H1 (cell line): ENCODE data around the gene RAD54L. TPM values are rescaled to one million over a fixed set of nuclear protein-coding genes. Genes with fewer than 3 reads are reported as not detected.

ENCODE experiments used
- CTCF ChIA-PET: fragments of 300-600 bp; sonication (Branson Sonifier 250); formaldehyde crosslinking; loops from one replicate; lab custom pipeline; 2021; ENCODE audit not compliant: partially characterized antibody; lab: Charles Lee
- POLR2A ChIA-PET: fragments of 300-600 bp; sonication (Branson Sonifier 250); formaldehyde crosslinking; loops from one replicate; lab custom pipeline; 2021; ENCODE audit warnings: inconsistent platforms; ENCODE audit not compliant: partially characterized antibody; lab: Charles Lee
- DNase-seq, 2 experiments: peaks; one replicate each; pipeline versions ENCODE4 v3.0.0 to v3.0.0-alpha.2; 2010 to 2022; ENCODE audit warnings: low spot score in 2 of 2, low read depth in 1 of 2, mixed read lengths in 1 of 2
- FAIRE-seq: peaks from 2 replicates; lab custom pipeline; 2011; peaks lifted over from hg19 to GRCh38; lab: Jason Lieb, UNC
- H2AFZ ChIP-seq: 2 replicates; pipeline ENCODE4 v1.8.1; 2012; ENCODE audit warnings: low read length, inconsistent platforms
- H2AK5ac ChIP-seq: 2 replicates; pipeline ENCODE4 v1.6.1; 2013; ENCODE audit warnings: low read depth, low read length
- H2BK120ac ChIP-seq: replicated peaks from 2 replicates; pipeline ENCODE3; 2013; ENCODE audit warnings: low read depth, low read length, inconsistent platforms
- H2BK12ac ChIP-seq: 2 replicates; pipeline ENCODE4 v1.6.1; 2013; ENCODE audit warnings: low read depth, low read length
- H2BK15ac ChIP-seq: 2 replicates; pipeline ENCODE4 v1.6.1; 2013; ENCODE audit warnings: low read length
- H2BK20ac ChIP-seq: 2 replicates; pipeline ENCODE4 v1.6.1; 2013; ENCODE audit warnings: low read length
- H2BK5ac ChIP-seq: 2 replicates; pipeline ENCODE4 v1.6.1; 2013; ENCODE audit warnings: low read depth, low read length
- H3K14ac ChIP-seq: 2 replicates; pipeline ENCODE4 v1.6.1; 2013; ENCODE audit warnings: inconsistent platforms; ENCODE audit not compliant: insufficient read length
- H3K18ac ChIP-seq: 2 replicates; pipeline ENCODE4 v1.6.1; 2013; ENCODE audit warnings: low read length; ENCODE audit errors: extremely low read depth
- H3K23ac ChIP-seq: 2 replicates; pipeline ENCODE4 v1.6.1; 2013; ENCODE audit warnings: inconsistent platforms; ENCODE audit not compliant: insufficient read length
- H3K23me2 ChIP-seq: 2 replicates; pipeline ENCODE4 v1.6.1; 2013; ENCODE audit warnings: low read depth, low read length
- H3K27ac ChIP-seq: 2 replicates; pipeline ENCODE4 v1.6.1; 2011; ENCODE audit warnings: low read depth, low read length, inconsistent platforms
- H3K27me3 ChIP-seq, 4 experiments: replicated peaks in 1 of 4; 1 replicate in 1 of 4; 2 replicates in 3 of 4; pipeline versions ENCODE4 v1.6.1 to v1.8.1; 2011 to 2013; ENCODE audit warnings: low read length in 3 of 4, mild to moderate bottlenecking in 3 of 4, inconsistent platforms in 2 of 4, mixed read lengths in 2 of 4, moderate library complexity in 1 of 4; ENCODE audit not compliant: control insufficient read depth in 3 of 4, insufficient read depth in 3 of 4; ENCODE audit errors: extremely low read depth in 1 of 4
- H3K36me3 ChIP-seq, 4 experiments: 2 replicates each; pipeline versions ENCODE4 v1.6.1 to v1.8.1; 2011 to 2013; ENCODE audit warnings: mild to moderate bottlenecking in 4 of 4, low read length in 3 of 4, moderate library complexity in 2 of 4, control low read depth in 1 of 4, inconsistent platforms in 1 of 4; ENCODE audit not compliant: insufficient read depth in 4 of 4, control insufficient read depth in 2 of 4
- H3K4ac ChIP-seq: replicated peaks from 2 replicates; pipeline ENCODE3; 2013; ENCODE audit warnings: low read length, low read depth, mixed read lengths, inconsistent platforms; ENCODE audit not compliant: insufficient read length
- H3K4me1 ChIP-seq, 4 experiments: replicated peaks in 1 of 4; 1 replicate in 1 of 4; 2 replicates in 3 of 4; pipeline versions ENCODE4 v1.6.1 to v1.8.1; 2011 to 2013; ENCODE audit warnings: low read length in 3 of 4, inconsistent platforms in 2 of 4, mixed read lengths in 1 of 4; ENCODE audit not compliant: insufficient read depth in 4 of 4, control insufficient read depth in 3 of 4
- H3K4me2 ChIP-seq, 2 experiments: 2 replicates each; pipeline versions ENCODE4 v1.6.1 to v1.8.1; 2011 to 2013; ENCODE audit warnings: low read depth in 2 of 2, low read length in 2 of 2, control low read depth in 1 of 2, inconsistent platforms in 1 of 2, mild to moderate bottlenecking in 1 of 2; ENCODE audit not compliant: insufficient read depth in 1 of 2
- H3K4me3 ChIP-seq, 4 experiments: fragments of 200-600, 300-600 bp in 1 of 4; sonication (generic), shearing (Covaris generic), sonication (Bioruptor Twin) in 1 of 4; 2 replicates each; pipeline versions ENCODE4 v1.5.1 to v1.8.1; 2011 to 2016; ENCODE audit warnings: low read length in 4 of 4, low read depth in 3 of 4, control low read depth in 2 of 4, inconsistent platforms in 2 of 4, mild to moderate bottlenecking in 2 of 4, mixed read lengths in 1 of 4, moderate library complexity in 1 of 4; ENCODE audit not compliant: insufficient read depth in 2 of 4; ENCODE audit errors: extremely low read depth in 1 of 4
- H3K56ac ChIP-seq: replicated peaks from 2 replicates; pipeline ENCODE3; 2013; ENCODE audit warnings: low read depth, mild to moderate bottlenecking, mixed read lengths, low read length, inconsistent platforms; ENCODE audit not compliant: insufficient read length
- H3K79me1 ChIP-seq: 2 replicates; pipeline ENCODE4 v1.6.1; 2013; ENCODE audit warnings: low read depth, low read length, control low read depth
- H3K79me2 ChIP-seq, 2 experiments: 2 replicates each; pipeline versions ENCODE4 v1.6.1 to v1.8.1; 2012 to 2013; ENCODE audit warnings: low read length in 2 of 2, mild to moderate bottlenecking in 2 of 2, inconsistent platforms in 1 of 2; ENCODE audit not compliant: insufficient read depth in 2 of 2, control insufficient read depth in 1 of 2
- H3K9ac ChIP-seq, 4 experiments: replicated peaks in 1 of 4; 1 replicate in 1 of 4; 2 replicates in 3 of 4; pipeline versions ENCODE4 v1.6.1 to v1.8.1; 2011 to 2013; ENCODE audit warnings: low read depth in 3 of 4, low read length in 3 of 4, control low read depth in 2 of 4, mild to moderate bottlenecking in 2 of 4, moderate library complexity in 2 of 4, inconsistent platforms in 1 of 4; ENCODE audit errors: extremely low read depth in 1 of 4
- H3K9me3 ChIP-seq, 2 experiments: 2 replicates each; pipeline versions ENCODE4 v1.6.1 to v1.8.1; 2012 to 2013; ENCODE audit warnings: mild to moderate bottlenecking in 2 of 2, moderate library complexity in 2 of 2, control low read depth in 1 of 2, inconsistent platforms in 1 of 2, low read depth in 1 of 2, low read length in 1 of 2, mixed read lengths in 1 of 2; ENCODE audit not compliant: insufficient read depth in 2 of 2
- H4K20me1 ChIP-seq, 2 experiments: replicated peaks in 1 of 2; 2 replicates each; pipeline versions ENCODE3 to v1.8.1; 2011 to 2013; ENCODE audit warnings: inconsistent platforms in 2 of 2, low read length in 2 of 2, mild to moderate bottlenecking in 1 of 2; ENCODE audit not compliant: insufficient read depth in 2 of 2, control insufficient read depth in 1 of 2
- H4K5ac ChIP-seq: 2 replicates; pipeline ENCODE4 v1.6.1; 2013; ENCODE audit warnings: low read length, low read depth, mixed read lengths, inconsistent platforms; ENCODE audit not compliant: insufficient read length
- H4K8ac ChIP-seq: 2 replicates; pipeline ENCODE4 v1.8.0; 2013; ENCODE audit warnings: mild to moderate bottlenecking, moderate library complexity, low read length, inconsistent platforms; ENCODE audit not compliant: insufficient read depth; ENCODE audit errors: extremely low read depth
- H4K91ac ChIP-seq: replicated peaks from 2 replicates; pipeline ENCODE3; 2013; ENCODE audit warnings: low read length, mixed read lengths, inconsistent platforms; ENCODE audit not compliant: insufficient read length
- ATF3 ChIP-seq: IDR thresholded peaks from 2 replicates; pipeline ENCODE4 v1.6.1; 2011; ENCODE audit warnings: low read depth, mild to moderate bottlenecking, low read length; ENCODE audit not compliant: insufficient read depth
- BACH1 ChIP-seq: IDR thresholded peaks from 2 replicates; pipeline ENCODE4 v1.6.1; 2012; ENCODE audit warnings: low read length, improper control_type of control experiment
- CTBP2 ChIP-seq: IDR thresholded peaks from 2 replicates; pipeline ENCODE4 v1.7.0; 2011; ENCODE audit warnings: borderline replicate concordance, mild to moderate bottlenecking, moderate library complexity, mixed read lengths, low read length; ENCODE audit not compliant: insufficient read depth, insufficient read length
- GTF2F1 ChIP-seq: IDR thresholded peaks from 2 replicates; pipeline ENCODE4 v1.6.1; 2012; ENCODE audit warnings: low read depth, low read length, improper control_type of control experiment, borderline replicate concordance
- KDM5A ChIP-seq: fragments of 200-600 bp; IDR thresholded peaks from 2 replicates; pipeline ENCODE4 v1.7.1; 2012; ENCODE audit warnings: mild to moderate bottlenecking, low read length, inconsistent platforms, mixed read lengths
- NRF1 ChIP-seq: IDR thresholded peaks from 2 replicates; pipeline ENCODE4 v1.6.1; 2011; ENCODE audit warnings: mild to moderate bottlenecking, low read depth, low read length, improper control_type of control experiment
- SIX5 ChIP-seq: IDR thresholded peaks from 2 replicates; pipeline ENCODE4 v1.6.1; 2011; ENCODE audit warnings: mild to moderate bottlenecking, low read depth, low read length
- SP4 ChIP-seq: IDR thresholded peaks from 2 replicates; pipeline ENCODE4 v1.6.1; 2012; ENCODE audit warnings: low read length, inconsistent platforms
- USF2 ChIP-seq: IDR thresholded peaks from 2 replicates; pipeline ENCODE4 v1.6.1; 2011; ENCODE audit warnings: low read length, improper control_type of control experiment
- YY1 ChIP-seq: IDR thresholded peaks from 2 replicates; pipeline ENCODE4 v1.6.1; 2011; ENCODE audit warnings: low read depth, mild to moderate bottlenecking, low read length
- ZNF274 ChIP-seq: IDR thresholded peaks from 2 replicates; pipeline ENCODE4 v1.7.0; 2012; ENCODE audit warnings: low read length, borderline replicate concordance; ENCODE audit errors: extremely low read depth
- whole genome bisulfite sequencing, 2 experiments: shearing (Covaris generic) in 1 of 2; methylation state at CpG; one replicate each; pipeline versions ENCODE4 v1.1.6 to v1.1.7; 2013 to 2015; ENCODE audit warnings: low lambda C conversion rate in 2 of 2, mixed read lengths in 2 of 2, inconsistent platforms in 1 of 2, low coverage in 1 of 2, missing lambda C conversion rate in 1 of 2; ENCODE audit not compliant: insufficient replicate concordance in 2 of 2, insufficient coverage in 1 of 2, insufficient read length in 1 of 2; ENCODE audit errors: extremely low coverage in 1 of 2, missing lambda C conversion rate in 1 of 2; 5-methylcytosine and 5-hydroxymethylcytosine counted together
- polyA plus RNA-seq, 7 experiments: library from polyadenylated mRNA; depleted of rRNA in 3 of 7; stranded (reverse) in 5 of 7; unstranded in 2 of 7; fragments of >200 nt in 5 of 7; fragments of 200-250 nt in 2 of 7; gene quantifications; 1 replicate in 5 of 7; 2 replicates in 1 of 7; 4 replicates in 1 of 7; pipeline versions ENCODE4 v1.2.1 to v1.2.3, GENCODE V29; 2011 to 2013; ENCODE audit warnings: missing spikeins in 2 of 7, mixed read lengths in 2 of 7
- total RNA-seq: library from RNA; stranded (reverse); fragmentation: NEBNext Ultra II Directional; extraction: Animal tissue kit (Norgen Biotek cat#: 25700); gene quantifications from 2 replicates; pipeline ENCODE4 v1.2.1, GENCODE V29; 2021

The RAD54L gene
- total and polyA plus RNA-seq, 2 of the 8 experiments (the other 6 are each of a cell fraction or from before 2014, with no cell fraction given), result 43.5 to 50.3 TPM

- Histone ChIP-seq H3K79me2 (no peaks in the 10 kb centered on the region), H3K9ac (no peak overlapping the region), H3K27me3 (no peaks in the 10 kb centered on the region), H3K79me1 (no peaks in the 10 kb centered on the region), H2AFZ (no peak overlapping the region), H3K23me2 (no peaks in the 10 kb centered on the region), H4K5ac (no peak overlapping the region), H3K18ac (no peak overlapping the region), H2BK120ac (no peak overlapping the region), H3K4me1 (no peaks in the 10 kb centered on the region), H3K14ac (no peak overlapping the region), H2BK20ac (no peak overlapping the region), H3K23ac (no peak overlapping the region), H2AK5ac (no peak overlapping the region), H2BK5ac (no peak overlapping the region), H2BK15ac (no peak overlapping the region), H4K20me1 (peaks cover 3% of the 10 kb centered on the region in 2 experiments), H3K9me3 (no peaks in the 10 kb centered on the region), H3K4me3 (no peak overlapping the region), H4K91ac (no peak overlapping the region), H3K36me3 (peaks cover 55 to 93% (median 81%) of the 10 kb centered on the region in 4 experiments), H3K4me2 (no peak overlapping the region), H3K4ac (no peak overlapping the region), H2BK12ac (no peak overlapping the region), H4K8ac (no peak overlapping the region), H3K56ac (no peak overlapping the region), H3K27ac (no peak overlapping the region)
- ChIA-PET CTCF (interaction anchor here (0.8 to 1.9 kb wide), 10 partner anchors 8 to 93 kb away, joined by 3 to 8 read pairs (median 4); no protein-coding TSS in a partner anchor), POLR2A (interaction anchor here (0.6 to 33.1 kb wide), 12 partner anchors 2 to 143 kb away, joined by 3 to 689 read pairs (median 4); partner anchors contain the start of genes LRRC41, NSUN4, RAD54L and UQCRH)
- WGBS, 2 experiments, result 87% methylated on average over 6 of the region's 6 CpGs; no CpG with 5 or more reads in 1 of the 2 experiments
- DNase-seq (no peak), FAIRE-seq (no peak)
- TF ChIP-seq GTF2F1, result no peak
- TF ChIP-seq YY1, result no peak
- TF ChIP-seq KDM5A, result no peak
- no peak for TF ChIP-seq CTBP2
- no peak for TF ChIP-seq SIX5
- no peak for TF ChIP-seq USF2
- TF ChIP-seq ATF3, result no peak
- TF ChIP-seq NRF1, result no peak
- no peak for TF ChIP-seq BACH1
- TF ChIP-seq SP4, result no peak
- no peak for TF ChIP-seq ZNF274
Measured at GRCh38 chr1:46274225-46275029, 26.9 kb downstream of the RAD54L start.
